GM21390 (cell line): ENCODE measurements around the gene HIVEP3.

Source experiments
- ATAC-seq: cut with Tn5 transposase; IDR thresholded peaks from one replicate; pipeline ENCODE4 v1.9.1; 2021; ENCODE audit not compliant: unreplicated experiment

The HIVEP3 gene

GRCh38 chr1:41525891-41526587, 392.7 kb downstream of the HIVEP3 start:
- no peak for ATAC-seq

- no peak for ATAC-seq
Measured at GRCh38 chr1:41524676-41525675, 393.7 kb downstream of the HIVEP3 start.

GRCh38 chr1:41523949-41524675, 394.6 kb downstream of the HIVEP3 start:
- ATAC-seq = no peak

GRCh38 chr1:41523071-41523470, 395.7 kb downstream of the HIVEP3 start:
- no peak for ATAC-seq

- no peak for ATAC-seq
Measured at GRCh38 chr1:41521766-41522165, 397.0 kb downstream of the HIVEP3 start.

GRCh38 chr1:41520951-41521752, 397.6 kb downstream of the HIVEP3 start:
- no peak for ATAC-seq

GRCh38 chr1:41519667-41520066, 399.1 kb downstream of the HIVEP3 start:
- ATAC-seq = no peak

GRCh38 chr1:41518471-41518870, 400.3 kb downstream of the HIVEP3 start:
- ATAC-seq = no peak

- ATAC-seq = no peak
Measured at GRCh38 chr1:41517062-41517438, 401.7 kb downstream of the HIVEP3 start.

GRCh38 chr1:41516168-41517061, 402.3 kb downstream of the HIVEP3 start:
- ATAC-seq = peak; percentile 69

GRCh38 chr1:41515778-41516167, 402.9 kb downstream of the HIVEP3 start:
- no peak for ATAC-seq

- no peak for ATAC-seq
Measured at GRCh38 chr1:41515131-41515678, 403.5 kb downstream of the HIVEP3 start.

- no peak for ATAC-seq
Measured at GRCh38 chr1:41514381-41514780, 404.3 kb downstream of the HIVEP3 start.

GRCh38 chr1:41513383-41513735, 405.4 kb downstream of the HIVEP3 start:
- no peak for ATAC-seq

GRCh38 chr1:41512701-41513382, 405.9 kb downstream of the HIVEP3 start:
- ATAC-seq = no peak

GRCh38 chr1:41511239-41511540, 407.5 kb downstream of the HIVEP3 start:
- no peak for ATAC-seq

- ATAC-seq = no peak
Measured at GRCh38 chr1:41510531-41511238, 408.0 kb downstream of the HIVEP3 start.

- no peak for ATAC-seq
Measured at GRCh38 chr1:41509270-41509671, 409.5 kb downstream of the HIVEP3 start.
